H9 (cell line): ENCODE data around the gene OR5P2. TPM values are rescaled to one million over a fixed set of nuclear protein-coding genes. Genes with fewer than 3 reads are reported as not detected.
"Not testable (repeated sequence)": the region's sequence is repeated elsewhere in the genome, so short reads cannot be mapped to it uniquely, and the experiment has no call there.

ENCODE experiments used
- DNase-seq: peaks from one replicate; pipeline ENCODE4 v3.0.0-alpha.2; 2017
- H2AFZ ChIP-seq: one replicate; pipeline ENCODE4 v1.6.1; 2013; ENCODE audit warnings: mild to moderate bottlenecking, low read length, control low read depth, moderate library complexity
- H2AK5ac ChIP-seq: 2 replicates; pipeline ENCODE4 v1.6.1; 2013; ENCODE audit warnings: low read length, control low read depth, mixed read lengths; ENCODE audit not compliant: insufficient read length
- H2BK120ac ChIP-seq: one replicate; pipeline ENCODE4 v1.6.1; 2013; ENCODE audit warnings: low read depth, mild to moderate bottlenecking, low read length, control low read depth, inconsistent platforms; ENCODE audit not compliant: poor library complexity, severe bottlenecking
- H2BK12ac ChIP-seq: 2 replicates; pipeline ENCODE4 v1.6.1; 2013; ENCODE audit warnings: low read length, control low read depth, mixed read lengths, low read depth; ENCODE audit not compliant: insufficient read length
- H2BK15ac ChIP-seq: 2 replicates; pipeline ENCODE4 v1.6.1; 2013; ENCODE audit warnings: low read depth, low read length, control low read depth
- H2BK20ac ChIP-seq: one replicate; pipeline ENCODE4 v1.6.1; 2013; ENCODE audit warnings: low read depth, mild to moderate bottlenecking, low read length, control low read depth, inconsistent platforms; ENCODE audit not compliant: poor library complexity, severe bottlenecking
- H2BK5ac ChIP-seq: 2 replicates; pipeline ENCODE4 v1.6.1; 2013; ENCODE audit warnings: low read length, control low read depth, mixed read lengths; ENCODE audit not compliant: insufficient read length
- H3K14ac ChIP-seq: 2 replicates; pipeline ENCODE4 v1.6.1; 2013; ENCODE audit warnings: low read length, control low read depth; ENCODE audit not compliant: insufficient read depth
- H3K18ac ChIP-seq: 2 replicates; pipeline ENCODE4 v1.6.1; 2013; ENCODE audit warnings: low read depth, mild to moderate bottlenecking, mixed read lengths, low read length, control low read depth; ENCODE audit not compliant: insufficient read length
- H3K23ac ChIP-seq: 2 replicates; pipeline ENCODE4 v1.6.1; 2013; ENCODE audit warnings: low read length, control low read depth, mixed read lengths, low read depth; ENCODE audit not compliant: insufficient read length
- H3K23me2 ChIP-seq: 2 replicates; pipeline ENCODE4 v1.6.1; 2013; ENCODE audit warnings: low read depth, mild to moderate bottlenecking, mixed read lengths, low read length, control low read depth; ENCODE audit not compliant: insufficient read length, poor library complexity, severe bottlenecking
- H3K27ac ChIP-seq: 2 replicates; pipeline ENCODE4 v1.5.1; 2013; ENCODE audit warnings: low read length, control low read depth, mixed read lengths, low read depth; ENCODE audit not compliant: insufficient read length
- H3K27me3 ChIP-seq: 2 replicates; pipeline ENCODE4 v1.6.1; 2013; ENCODE audit warnings: low read length, control low read depth, inconsistent platforms; ENCODE audit not compliant: insufficient read depth
- H3K4ac ChIP-seq: 2 replicates; pipeline ENCODE4 v1.6.1; 2013; ENCODE audit warnings: low read depth, mild to moderate bottlenecking, control low read depth, inconsistent platforms, low read length, moderate library complexity
- H3K4me1 ChIP-seq: 2 replicates; pipeline ENCODE4 v1.6.1; 2013; ENCODE audit warnings: low read length, control low read depth, inconsistent platforms; ENCODE audit not compliant: insufficient read depth
- H3K4me2 ChIP-seq: 2 replicates; pipeline ENCODE4 v1.6.1; 2013; ENCODE audit warnings: low read length, control low read depth, mixed read lengths; ENCODE audit not compliant: insufficient read length, insufficient read depth
- H3K56ac ChIP-seq: 2 replicates; pipeline ENCODE4 v1.6.1; 2013; ENCODE audit warnings: low read depth, mild to moderate bottlenecking, mixed read lengths, low read length, control low read depth; ENCODE audit not compliant: insufficient read length
- H3K79me1 ChIP-seq: 2 replicates; pipeline ENCODE4 v1.6.1; 2013; ENCODE audit warnings: low read depth, mild to moderate bottlenecking, moderate library complexity, low read length, control low read depth, inconsistent platforms; ENCODE audit not compliant: insufficient read depth, poor library complexity, severe bottlenecking
- H3K79me2 ChIP-seq: 2 replicates; pipeline ENCODE4 v1.6.1; 2013; ENCODE audit warnings: low read length, control low read depth, inconsistent platforms; ENCODE audit not compliant: insufficient read depth
- H3K9ac ChIP-seq: 2 replicates; pipeline ENCODE4 v1.6.1; 2013; ENCODE audit warnings: low read length, control low read depth, mixed read lengths; ENCODE audit not compliant: insufficient read length; ENCODE audit errors: extremely low read depth
- H3K9me3 ChIP-seq: one replicate; pipeline ENCODE4 v1.6.1; 2013; ENCODE audit warnings: low read depth, low read length, inconsistent platforms; ENCODE audit not compliant: control insufficient read depth
- H3T11ph ChIP-seq: one replicate; pipeline ENCODE4 v1.6.1; 2013; ENCODE audit warnings: mild to moderate bottlenecking, low read length, control low read depth, inconsistent platforms
- H4K20me1 ChIP-seq: one replicate; pipeline ENCODE4 v1.6.1; 2013; ENCODE audit not compliant: control insufficient read depth, insufficient read length, insufficient read depth
- H4K5ac ChIP-seq: 2 replicates; pipeline ENCODE4 v1.6.1; 2013; ENCODE audit warnings: low read depth, mild to moderate bottlenecking, mixed read lengths, low read length, control low read depth; ENCODE audit not compliant: insufficient read length
- H4K8ac ChIP-seq: replicated peaks from 2 replicates; pipeline ENCODE4 v1.6.1; 2013; ENCODE audit warnings: low read length, control low read depth, mixed read lengths, low read depth; ENCODE audit not compliant: insufficient read length
- H4K91ac ChIP-seq: 2 replicates; pipeline ENCODE4 v1.6.1; 2013; ENCODE audit warnings: low read depth, mild to moderate bottlenecking, moderate library complexity, mixed read lengths, low read length, control low read depth; ENCODE audit not compliant: insufficient read length
- H3K27ac Mint-ChIP-seq, 3 experiments: 2 replicates in 2 of 3; 3 replicates in 1 of 3; pipeline ENCODE4 v1.8.0; 2020 to 2021; ENCODE audit warnings: mixed read lengths in 3 of 3, mild to moderate bottlenecking in 1 of 3, moderate library complexity in 1 of 3
- H3K27me3 Mint-ChIP-seq: 2 replicates; pipeline ENCODE4 v1.8.0; 2021; ENCODE audit warnings: low read depth, mild to moderate bottlenecking, moderate library complexity, mixed read lengths
- H3K36me3 Mint-ChIP-seq, 3 experiments: 2 replicates in 2 of 3; 3 replicates in 1 of 3; pipeline ENCODE4 v1.8.0; 2020 to 2021; ENCODE audit warnings: low read depth in 3 of 3, mixed read lengths in 3 of 3; ENCODE audit not compliant: insufficient read depth in 1 of 3
- H3K4me1 Mint-ChIP-seq, 2 experiments: 2 replicates each; pipeline ENCODE4 v1.8.0; 2020; ENCODE audit warnings: mixed read lengths in 2 of 2
- H3K4me3 Mint-ChIP-seq, 2 experiments: 2 replicates in 1 of 2; 3 replicates in 1 of 2; pipeline ENCODE4 v1.8.0; 2020 to 2021; ENCODE audit warnings: mild to moderate bottlenecking in 2 of 2, mixed read lengths in 2 of 2, moderate library complexity in 1 of 2
- H3K9me3 Mint-ChIP-seq, 2 experiments: 2 replicates in 1 of 2; 3 replicates in 1 of 2; pipeline ENCODE4 v1.8.0; 2020; ENCODE audit warnings: mild to moderate bottlenecking in 2 of 2, mixed read lengths in 2 of 2, moderate library complexity in 1 of 2
- CTCF ChIP-seq: fragments of 200-600 bp; sonication (generic); conservative IDR thresholded peaks from 3 replicates; pipeline ENCODE4 v1.8.0; 2021; ENCODE audit warnings: antibody characterized with exemption, mild to moderate bottlenecking
- WGBS: extraction: QIAGEN DNeasy Blood & Tissue Kit; methylation state at CpG from one replicate; pipeline ENCODE4 v1.1.7; 2013; ENCODE audit warnings: missing lambda C conversion rate, low lambda C conversion rate, mixed read lengths; ENCODE audit not compliant: insufficient read length; ENCODE audit errors: extremely low coverage; 5-methylcytosine and 5-hydroxymethylcytosine counted together
- total RNA-seq: library from RNA; stranded (reverse); gene quantifications from 2 replicates; pipeline ENCODE4 v1.2.1, GENCODE V29; 2021

Gene OR5P2
- total RNA-seq, 1 experiment from 2014 or later, result not detected

DNA sequence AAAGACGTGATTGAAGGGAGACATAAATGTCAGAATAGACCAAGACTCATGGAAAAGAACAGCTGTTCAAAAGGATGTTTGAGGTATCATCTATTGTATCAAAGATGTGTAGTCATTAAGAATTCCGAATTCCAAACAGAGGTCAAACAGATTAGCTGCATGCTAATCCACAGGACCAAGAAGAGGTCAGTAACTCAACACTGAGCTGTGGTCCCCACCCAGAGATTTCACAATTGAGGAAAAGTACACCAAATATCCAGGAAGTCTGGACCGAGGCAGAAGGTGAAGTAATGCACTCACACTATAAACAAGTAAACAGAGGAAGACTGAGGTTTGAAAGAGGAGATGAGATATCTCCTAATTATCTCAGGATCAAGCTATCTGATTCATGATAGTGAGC lies 29.6 kb upstream of the OR5P2 start:
- Histone ChIP-seq H3K79me2 (no peaks in the 10 kb centered on the region), H4K20me1 (no peaks in the 10 kb centered on the region), H3K23ac (no peak overlapping the region), H2AK5ac (no peak overlapping the region), H3K56ac (no peak overlapping the region), H3K14ac (no peak overlapping the region), H3K4ac (no peak overlapping the region), H3K27me3 (no peaks in the 10 kb centered on the region), H2BK15ac (no peak overlapping the region), H3K4me1 (no peaks in the 10 kb centered on the region), H2BK20ac (no peak overlapping the region), H3K23me2 (no peaks in the 10 kb centered on the region), H3K4me2 (no peak overlapping the region), H3K9ac (no peak overlapping the region), H2AFZ (no peak overlapping the region), H3K18ac (no peak overlapping the region), H3K9me3 (no peaks in the 10 kb centered on the region), H2BK12ac (no peak overlapping the region), H2BK5ac (no peak overlapping the region), H4K5ac (no peak overlapping the region), H4K8ac (no peak overlapping the region), H4K91ac (no peak overlapping the region), H3T11ph (no peak overlapping the region), H3K79me1 (no peaks in the 10 kb centered on the region), H3K27ac (no peak overlapping the region), H2BK120ac (no peak overlapping the region)
- Mint-ChIP-seq H3K4me3 (no peak overlapping the region), H3K9me3 (no peaks in the 10 kb centered on the region), H3K4me1 (no peaks in the 10 kb centered on the region), H3K36me3 (no peaks in the 10 kb centered on the region), H3K27me3 (no peaks in the 10 kb centered on the region; the same call in 1 of the 2 replicates), H3K27ac (no peak overlapping the region)
- WGBS, result no CpG with 5 or more reads among the region's 3 CpGs
- DNase-seq, result no peak
- no peak for TF ChIP-seq CTCF

GRCh38 chr11:7820417-7820816 lies 23.7 kb upstream of the OR5P2 start:
- H2BK15ac ChIP-seq, H3K27ac Mint-ChIP-seq, H2BK5ac ChIP-seq, H2BK120ac ChIP-seq, H3K9ac ChIP-seq, H3K9me3 ChIP-seq, H3K4ac ChIP-seq, H4K91ac ChIP-seq, H3K4me3 Mint-ChIP-seq, DNase-seq, H4K8ac ChIP-seq, H3K56ac ChIP-seq, H4K5ac ChIP-seq, H3K18ac ChIP-seq, H3K27me3 ChIP-seq, H3K4me1 ChIP-seq, H3K4me2 ChIP-seq, H3K4me1 Mint-ChIP-seq, H3K79me2 ChIP-seq, H3K23me2 ChIP-seq, H2AFZ ChIP-seq, H3T11ph ChIP-seq, H3K79me1 ChIP-seq, H2BK12ac ChIP-seq, H2AK5ac ChIP-seq, H3K27me3 Mint-ChIP-seq, H4K20me1 ChIP-seq, H3K27ac ChIP-seq, H2BK20ac ChIP-seq, H3K23ac ChIP-seq, H3K14ac ChIP-seq: not testable (repeated sequence)
- Mint-ChIP-seq H3K36me3 (peaks cover 0 to 10% (median 0%) of the 10 kb centered on the region in 3 experiments; a peak in 2 of 7 replicates), H3K9me3 (peaks cover 16 to 25% of the 10 kb centered on the region in 2 experiments; a peak in 4 of 5 replicates)
- WGBS, result no CpG with 5 or more reads among the region's 3 CpGs
